ENCODE measurements around the gene IRS1.

Gene IRS1

GRCh38 chr2:226759768-226760167, 39.9 kb downstream of the IRS1 start:
- no peak for DNase-seq (ENCODE audit: low read depth in 4 of 4, low spot score in 1 of 4)

DNA sequence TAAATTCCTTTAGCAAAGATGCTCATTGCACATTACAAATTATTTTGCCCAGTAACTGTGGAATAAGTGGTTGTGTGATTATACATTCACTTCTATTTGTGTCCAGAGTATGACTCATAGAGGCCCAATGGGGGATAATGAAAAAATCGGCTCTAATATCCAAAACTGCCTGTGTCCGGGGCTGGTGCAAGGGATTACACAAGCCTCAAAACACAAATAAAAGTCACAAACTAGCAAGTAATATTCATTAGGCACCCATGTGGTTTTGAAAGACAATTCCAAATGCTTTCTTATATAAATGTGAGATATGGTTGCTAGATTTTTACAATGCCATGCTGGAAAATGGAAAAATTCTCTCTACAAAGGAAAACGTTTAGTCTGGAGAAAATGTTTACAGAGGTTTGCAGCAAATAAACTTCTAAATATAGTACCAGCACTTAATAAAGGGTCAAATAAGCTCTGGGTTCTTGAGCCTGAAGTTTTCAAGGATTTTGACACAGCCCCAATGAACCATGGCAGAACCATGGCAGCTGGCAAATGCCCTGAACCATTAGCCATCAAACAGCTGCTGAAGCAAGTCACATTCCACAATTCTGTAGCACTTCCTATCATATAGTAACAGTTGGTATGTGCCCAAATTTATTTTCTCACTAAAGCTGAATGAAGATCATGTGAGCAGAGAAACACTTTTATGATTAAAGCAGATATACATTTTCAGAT, 40.5 kb downstream of the IRS1 start:
- no peak for DNase-seq (ENCODE audit: low read depth in 4 of 4, low spot score in 1 of 4)

DNA sequence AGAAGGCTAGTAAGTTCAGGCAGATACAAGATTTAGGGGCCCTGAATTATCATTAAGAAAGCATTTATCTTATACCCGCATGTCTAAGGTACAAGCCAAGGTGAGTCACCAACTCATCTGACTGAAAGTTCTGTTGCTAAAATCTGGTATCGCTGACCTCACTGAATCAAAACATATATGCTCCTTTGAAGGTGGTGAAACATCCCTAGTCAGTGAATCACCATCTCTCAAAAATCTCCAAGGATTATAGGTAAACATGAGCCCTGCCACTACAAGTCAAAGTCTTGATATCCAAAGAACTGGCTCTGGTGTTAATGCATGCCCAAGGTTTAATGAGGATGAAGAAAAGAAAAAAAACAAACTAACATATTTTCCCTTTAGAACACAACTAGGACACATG, 43.5 kb downstream of the IRS1 start:
- DNase-seq (ENCODE audit: low read depth in 4 of 4, low spot score in 1 of 4), result no peak

DNA sequence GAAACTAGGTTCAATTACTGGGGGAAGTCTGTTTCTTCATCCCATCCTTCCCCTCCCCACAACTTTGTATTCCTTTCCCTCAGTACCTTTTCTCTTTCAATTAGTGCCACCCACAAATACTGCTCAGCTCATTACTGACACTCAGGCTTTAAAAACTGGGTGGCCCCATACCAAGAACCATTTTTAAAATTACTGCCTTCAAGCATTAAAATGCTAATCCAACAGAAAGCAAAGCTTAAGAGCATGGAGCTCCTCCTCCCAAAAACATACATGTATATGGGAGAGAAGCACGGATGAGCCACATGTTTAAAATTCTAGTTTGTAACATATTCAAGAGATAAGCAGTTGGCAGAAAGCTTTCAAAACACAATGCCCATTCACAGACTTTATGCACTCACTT, 44.0 kb downstream of the IRS1 start:
- DNase-seq (ENCODE audit: low read depth in 4 of 4, low spot score in 1 of 4), result no peak

DNA sequence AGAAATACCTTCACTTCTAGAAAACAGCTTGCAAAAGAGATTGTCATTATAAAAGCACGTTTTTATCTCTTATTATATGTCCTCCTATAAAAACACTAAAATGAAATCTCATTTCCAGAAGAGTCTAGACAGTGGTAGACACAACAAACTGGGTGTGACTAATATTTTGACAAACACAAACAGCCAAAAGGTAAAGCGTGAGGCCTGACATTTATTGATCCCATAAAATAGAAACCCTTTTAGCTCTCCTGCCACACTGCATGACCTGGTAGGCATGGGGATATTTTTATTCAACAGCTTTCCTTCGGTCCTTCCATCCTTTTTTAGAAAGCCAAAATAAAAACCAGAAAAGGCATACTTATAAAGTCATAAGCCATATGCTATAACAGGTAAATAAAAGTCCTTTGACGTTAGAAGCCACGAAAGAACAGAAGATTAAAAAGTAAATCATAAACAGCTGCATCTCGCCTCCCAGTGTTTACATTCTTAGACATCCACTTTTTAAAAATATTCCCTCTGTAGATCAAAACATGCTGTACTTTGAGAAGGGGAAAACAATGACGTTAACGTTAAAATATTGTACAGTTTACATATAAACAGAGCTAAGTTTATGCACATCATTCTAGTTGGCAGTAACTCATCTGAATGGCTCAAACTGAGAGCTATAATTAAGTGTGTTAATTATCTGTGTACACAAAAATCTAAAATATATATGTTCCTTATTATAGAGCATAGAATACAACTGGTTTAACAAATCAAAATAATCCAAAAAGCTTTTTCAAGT, 44.6 kb downstream of the IRS1 start:
- no peak for DNase-seq (ENCODE audit: low read depth in 4 of 4, low spot score in 1 of 4)

GRCh38 chr2:226752887-226753286, 46.7 kb downstream of the IRS1 start:
- DNase-seq (ENCODE audit: low read depth in 4 of 4, low spot score in 1 of 4), result no peak

DNA sequence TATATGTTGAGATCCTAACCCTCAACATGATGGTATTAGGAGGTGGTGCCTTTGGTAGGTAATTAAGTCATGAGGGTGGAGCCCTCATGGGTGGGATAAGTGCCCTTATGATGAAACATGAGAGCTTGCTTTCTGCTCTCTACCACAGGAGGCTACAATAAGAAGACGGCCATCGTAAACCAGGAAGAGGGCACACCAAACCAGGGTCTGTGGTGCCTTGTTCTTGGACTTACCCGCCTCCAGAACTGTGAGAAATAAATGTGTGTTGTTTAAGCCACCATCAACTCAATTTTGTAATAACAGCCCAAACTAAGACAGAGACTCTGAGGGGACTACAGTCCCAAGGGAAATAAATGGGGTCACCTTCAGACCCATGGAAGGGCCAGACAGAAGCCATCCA, 52.3 kb downstream of the IRS1 start:
- no peak for DNase-seq (ENCODE audit: low read depth in 4 of 4, low spot score in 1 of 4)

GRCh38 chr2:226746196-226746800, 53.3 kb downstream of the IRS1 start:
- DNase-seq (ENCODE audit: low read depth in 4 of 4, low spot score in 1 of 4), result no peak

DNA sequence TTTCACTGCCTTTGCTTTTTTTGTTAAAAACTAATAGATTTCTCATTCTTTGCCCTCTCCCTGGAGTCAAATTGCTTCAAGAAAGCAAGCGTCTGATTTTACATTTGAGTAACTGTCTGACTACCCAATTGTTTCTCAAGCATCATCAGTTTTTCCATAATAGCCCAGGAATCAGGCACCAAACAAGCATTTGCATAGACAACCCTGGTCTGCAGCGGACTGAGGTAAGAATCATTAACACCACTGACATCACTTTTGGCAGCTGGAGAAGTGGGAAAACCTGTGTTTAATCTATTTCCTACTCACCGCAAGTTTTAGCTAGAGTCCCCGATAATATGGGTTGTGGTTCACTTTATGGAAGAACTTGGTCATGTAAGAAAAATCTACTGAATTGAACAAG, 55.7 kb downstream of the IRS1 start:
- no peak for DNase-seq (ENCODE audit: low read depth in 4 of 4, low spot score in 1 of 4)

DNA sequence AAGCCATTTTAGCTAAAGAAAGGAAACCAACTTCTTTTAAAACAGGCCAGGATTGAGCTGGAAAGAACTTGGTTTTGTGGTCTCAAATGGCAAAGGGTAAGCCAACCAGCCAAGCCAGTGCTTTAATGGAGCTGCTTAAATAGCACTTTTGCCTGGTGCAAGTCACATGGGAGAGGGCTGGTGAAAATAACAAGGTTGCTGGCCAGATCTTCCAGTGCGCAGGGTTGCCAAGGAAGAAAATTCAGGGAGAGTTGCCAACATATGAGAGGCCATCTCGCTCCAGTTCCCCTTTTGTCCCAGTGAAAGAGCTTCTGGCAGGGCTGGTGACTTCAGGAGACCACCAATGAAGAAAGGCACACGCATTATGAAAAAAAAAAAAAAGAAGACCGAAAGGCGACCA, 57.3 kb downstream of the IRS1 start:
- DNase-seq (ENCODE audit: low read depth in 4 of 4, low spot score in 1 of 4), result no peak

- no peak for DNase-seq (ENCODE audit: low read depth in 4 of 4, low spot score in 1 of 4)
These were observed 59.5 kb downstream of the IRS1 start for GRCh38 chr2:226740039-226740648.

DNA sequence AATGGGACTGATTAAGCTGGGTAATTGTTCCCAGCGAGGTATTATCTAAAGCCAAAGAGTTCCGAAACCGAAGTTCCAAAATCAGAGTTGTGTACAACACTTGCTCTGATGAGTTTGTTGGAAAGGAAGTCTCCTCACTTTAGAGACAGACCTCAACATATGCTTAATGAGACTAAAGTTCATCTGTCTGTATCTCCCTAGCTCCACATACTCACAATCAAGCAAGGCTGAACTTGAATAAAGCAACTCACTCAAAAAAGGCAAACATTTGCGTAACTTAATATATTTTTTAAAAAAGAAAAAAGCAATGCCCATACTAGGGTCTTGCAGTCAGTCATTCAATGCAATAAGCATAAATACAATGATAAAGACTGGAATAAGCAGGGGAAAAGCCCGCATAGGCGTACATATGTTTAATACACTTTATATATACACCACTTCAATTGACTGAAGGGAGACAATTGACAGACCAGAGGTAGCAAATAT, 60.0 kb downstream of the IRS1 start:
- no peak for DNase-seq (ENCODE audit: low read depth in 4 of 4, low spot score in 1 of 4)

- no peak for DNase-seq (ENCODE audit: low read depth in 4 of 4, low spot score in 1 of 4)
These were observed 60.6 kb downstream of the IRS1 start for GRCh38 chr2:226738821-226739544.

GRCh38 chr2:226738191-226738820, 61.3 kb downstream of the IRS1 start:
- no peak for DNase-seq (ENCODE audit: low read depth in 4 of 4, low spot score in 1 of 4)

DNA sequence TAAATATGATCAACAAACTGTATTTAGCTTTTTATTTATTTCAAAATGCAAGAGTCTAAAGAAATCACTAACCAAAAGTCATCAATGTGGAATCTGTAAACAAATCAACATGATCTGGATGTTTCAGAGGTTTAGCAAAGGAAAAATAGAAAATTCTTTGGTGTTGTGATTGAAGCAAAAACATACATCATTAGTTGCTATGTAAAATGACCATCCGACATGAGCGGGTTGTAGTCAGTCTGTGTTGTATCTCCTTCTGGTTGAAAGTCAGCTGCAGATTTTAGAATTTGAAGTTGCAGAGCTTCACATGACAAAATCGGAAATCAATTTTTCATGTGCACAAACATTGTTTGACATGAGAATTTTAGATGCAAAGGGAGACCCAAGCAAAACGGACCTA, 63.2 kb downstream of the IRS1 start:
- no peak for DNase-seq (ENCODE audit: low read depth in 4 of 4, low spot score in 1 of 4)

- DNase-seq (ENCODE audit: low read depth in 4 of 4, low spot score in 1 of 4), result no peak
These were observed 65.6 kb downstream of the IRS1 start for GRCh38 chr2:226733927-226734564.

- DNase-seq (ENCODE audit: low read depth in 4 of 4, low spot score in 1 of 4), result no peak
These were observed 66.3 kb downstream of the IRS1 start for GRCh38 chr2:226733189-226733858.

DNA sequence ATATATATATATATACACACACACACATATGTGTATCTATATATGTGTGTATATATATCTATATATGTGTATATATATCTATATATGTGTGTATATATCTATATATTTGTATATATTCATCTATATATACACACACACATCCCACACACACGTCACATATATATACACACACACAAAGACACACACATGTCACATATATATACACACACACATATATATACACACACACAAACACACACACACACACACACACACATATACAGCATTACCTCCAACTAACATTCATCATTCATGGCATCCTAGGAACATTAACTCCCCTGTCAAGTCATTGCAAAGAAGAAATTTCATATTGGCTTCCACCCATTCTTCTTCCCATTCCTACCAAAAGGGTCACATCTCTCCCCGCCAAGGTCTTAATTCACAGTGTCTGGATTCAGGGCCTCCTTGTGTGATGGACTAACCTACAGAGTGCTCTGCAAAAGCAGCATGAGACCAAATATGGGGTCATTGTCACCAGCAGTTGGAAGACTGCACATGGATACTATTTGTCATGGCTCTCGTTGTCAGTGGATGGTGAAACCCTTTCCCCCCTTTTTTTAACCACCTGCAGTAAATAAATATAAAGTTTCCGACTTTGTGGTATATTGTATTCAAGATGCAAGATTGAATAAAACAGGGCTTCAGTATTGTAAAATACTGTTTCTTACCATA, 67.0 kb downstream of the IRS1 start:
- DNase-seq (ENCODE audit: low read depth in 4 of 4, low spot score in 1 of 4), result no peak

GRCh38 chr2:226730481-226730880, 69.1 kb downstream of the IRS1 start:
- no peak for DNase-seq (ENCODE audit: low read depth in 4 of 4, low spot score in 1 of 4)

Measured in stimulated activated CD4-positive, alpha-beta T cell treated with anti-CD3 and anti-CD28 coated beads, Interleukin-1b, Interleukin-23, amount 100 ng/mL, for 24 hours (primary cell).